HCT116 (cell line): Measurements from ENCODE around the gene WSCD1. TPM values are rescaled to one million over a fixed set of nuclear protein-coding genes. Genes with fewer than 3 reads are reported as not detected.

ENCODE experiments used
- ATAC-seq: fragments of 200-7000 bp; cut with Tn5 transposase; 2 replicates; pipeline ENCODE4 v1.9.1; 2020; ENCODE audit warnings: mild to moderate bottlenecking, moderate library complexity
- BruUV-seq: library from RNA; stranded (reverse); fragments of 400-500 nt; replicated peaks from 2 replicates; lab custom pipeline; 2021; lab: Mats Ljungman, UMichigan
- CTCF ChIA-PET: fragments of 300-600 bp; sonication (Branson Sonifier 250); formaldehyde crosslinking; loops from one replicate; lab custom pipeline; 2021; ENCODE audit warnings: antibody characterized with exemption; lab: Charles Lee
- POLR2A ChIA-PET: fragments of 300-600, 350-600 bp; sonication (Branson Sonifier 250); formaldehyde crosslinking; loops from one replicate; lab custom pipeline; 2021; ENCODE audit warnings: antibody characterized with exemption; lab: Charles Lee
- RAD21 ChIA-PET, 2 experiments: fragments of 300-600 bp; sonication (Branson Sonifier 250); formaldehyde crosslinking; loops; one replicate each; lab custom pipeline; 2023; ENCODE audit warnings: low total read pairs in 2 of 2; ENCODE audit not compliant: uncharacterized antibody in 2 of 2, unreplicated experiment in 2 of 2, low non-redundant PET in 1 of 2; lab: Charles Lee
- DNase-seq: peaks from one replicate; pipeline ENCODE4 v3.0.0-alpha.2; 2010; ENCODE audit warnings: low read depth, low spot score
- H2AFZ ChIP-seq: fragments of 200-600 bp; shearing (Covaris generic), sonication (generic); 2 replicates; pipeline ENCODE4 v1.6.1; 2017; ENCODE audit warnings: low read depth, mixed run types, mixed read lengths, antibody characterized with exemption, low read length; ENCODE audit not compliant: poor library complexity, severe bottlenecking
- H3K27ac ChIP-seq: 2 replicates; pipeline ENCODE4 v1.5.1; 2012; ENCODE audit warnings: low read depth, low read length
- H3K27me3 ChIP-seq: fragments of 200-600 bp; sonication (generic); 2 replicates; pipeline ENCODE4 v1.6.1; 2016; ENCODE audit warnings: mixed run types, low read length, mixed read lengths; ENCODE audit not compliant: insufficient read depth
- H3K36me3 ChIP-seq, 2 experiments: fragments of 200-500 bp in 1 of 2; fragments of 200-600 bp in 1 of 2; sonication (Bioruptor generic) in 1 of 2; sonication (generic) in 1 of 2; 2 replicates each; pipeline versions ENCODE4 v1.5.1 to v1.6.1; 2014 to 2016; ENCODE audit warnings: low read length in 2 of 2, inconsistent platforms in 1 of 2, mixed read lengths in 1 of 2, mixed run types in 1 of 2; ENCODE audit not compliant: insufficient read depth in 2 of 2, control insufficient read depth in 1 of 2
- H3K4me1 ChIP-seq, 2 experiments: fragments of 200-600 bp in 1 of 2; sonication (generic) in 1 of 2; 2 replicates each; pipeline versions ENCODE4 v1.5.1 to v1.6.1; 2012 to 2017; ENCODE audit warnings: low read length in 2 of 2, inconsistent platforms in 1 of 2, mild to moderate bottlenecking in 1 of 2, mixed read lengths in 1 of 2, mixed run types in 1 of 2, moderate library complexity in 1 of 2; ENCODE audit not compliant: insufficient read depth in 2 of 2, control insufficient read depth in 1 of 2
- H3K4me2 ChIP-seq: fragments of 200-600 bp; sonication (generic); 2 replicates; pipeline ENCODE4 v1.6.1; 2017; ENCODE audit warnings: mixed run types, low read length, mixed read lengths
- H3K4me3 ChIP-seq, 2 experiments: fragments of 200-600 bp in 1 of 2; sonication (generic) in 1 of 2; replicated peaks in 1 of 2; 2 replicates each; pipeline ENCODE4 v1.5.1; 2011 to 2016; ENCODE audit warnings: low read length in 2 of 2, control low read depth in 1 of 2, low read depth in 1 of 2, mild to moderate bottlenecking in 1 of 2, mixed read lengths in 1 of 2, mixed run types in 1 of 2
- H3K79me2 ChIP-seq: fragments of 200-600 bp; sonication (generic); 2 replicates; pipeline ENCODE4 v1.6.1; 2017; ENCODE audit warnings: mild to moderate bottlenecking, mixed run types, low read length, moderate library complexity, mixed read lengths; ENCODE audit not compliant: insufficient read depth
- H3K9ac ChIP-seq: fragments of 200-600 bp; sonication (generic); 2 replicates; pipeline ENCODE4 v1.6.1; 2016; ENCODE audit warnings: low read length, mixed read lengths
- H3K9me2 ChIP-seq: fragments of 200-600 bp; sonication (generic), shearing (Covaris generic); 2 replicates; pipeline ENCODE4 v1.6.1; 2017; ENCODE audit warnings: mixed run types, mild to moderate bottlenecking, moderate library complexity; ENCODE audit not compliant: insufficient read depth
- H3K9me3 ChIP-seq, 2 experiments: fragments of 200-500 bp in 1 of 2; fragments of 200-600 bp in 1 of 2; sonication (Bioruptor generic) in 1 of 2; sonication (generic) in 1 of 2; 2 replicates each; pipeline ENCODE4 v1.6.1; 2014 to 2017; ENCODE audit warnings: low read length in 2 of 2, mixed read lengths in 2 of 2, inconsistent platforms in 1 of 2, low read depth in 1 of 2, mild to moderate bottlenecking in 1 of 2, mixed run types in 1 of 2, moderate library complexity in 1 of 2; ENCODE audit not compliant: control insufficient read depth in 1 of 2, insufficient read depth in 1 of 2
- H4K20me1 ChIP-seq: fragments of 200-600 bp; sonication (generic), shearing (Covaris generic); 2 replicates; pipeline ENCODE4 v1.6.1; 2017; ENCODE audit warnings: mixed run types, mild to moderate bottlenecking, moderate library complexity; ENCODE audit not compliant: insufficient read depth
- CBX3 ChIP-seq: IDR thresholded peaks from 2 replicates; pipeline ENCODE4 v1.6.1; 2012; ENCODE audit warnings: low read depth
- CEBPB ChIP-seq: IDR thresholded peaks from 2 replicates; pipeline ENCODE4 v1.6.1; 2012; ENCODE audit warnings: low read depth
- CTCF ChIP-seq, 3 experiments: fragments of 200-600 bp in 1 of 3; sonication (generic) in 1 of 3; IDR thresholded peaks in 2 of 3; conservative IDR thresholded peaks in 1 of 3; 2 replicates each; pipeline ENCODE4 v1.5.1; 2012 to 2017; ENCODE audit warnings: low read depth in 2 of 3, low read length in 2 of 3, antibody characterized with exemption in 1 of 3, borderline replicate concordance in 1 of 3, control low read depth in 1 of 3, mild to moderate bottlenecking in 1 of 3, mixed read lengths in 1 of 3, mixed run types in 1 of 3, moderate library complexity in 1 of 3; ENCODE audit not compliant: insufficient read depth in 1 of 3
- ELF1 ChIP-seq: IDR thresholded peaks from 2 replicates; pipeline ENCODE4 v1.6.1; 2012; ENCODE audit warnings: low read depth, borderline replicate concordance
- EZH2 ChIP-seq: fragments of 200-600 bp; sonication (generic); IDR thresholded peaks from 2 replicates; pipeline ENCODE4 v1.6.1; 2017; ENCODE audit warnings: antibody characterized with exemption, mixed run types
- EZH2phosphoT487 ChIP-seq: fragments of 200-600 bp; IDR thresholded peaks from 2 replicates; pipeline ENCODE4 v1.6.1; 2018; ENCODE audit warnings: antibody characterized with exemption, borderline replicate concordance
- FOSL1 ChIP-seq: IDR thresholded peaks from 2 replicates; pipeline ENCODE4 v1.6.1; 2012; ENCODE audit warnings: low read depth
- JUND ChIP-seq: IDR thresholded peaks from 2 replicates; pipeline ENCODE4 v1.6.1; 2012
- POLR2A ChIP-seq: IDR thresholded peaks from 2 replicates; pipeline ENCODE4 v1.7.0; 2011; ENCODE audit warnings: borderline replicate concordance; ENCODE audit not compliant: insufficient read depth, insufficient read length; ENCODE audit errors: extremely low read depth
- POLR2AphosphoS5 ChIP-seq: IDR thresholded peaks from 2 replicates; pipeline ENCODE4 v1.6.1; 2011; ENCODE audit warnings: mild to moderate bottlenecking, low read depth, low read length, moderate library complexity
- RAD21 ChIP-seq: IDR thresholded peaks from 2 replicates; pipeline ENCODE4 v1.6.1; 2012; ENCODE audit warnings: low read depth, mild to moderate bottlenecking
- REST ChIP-seq: IDR thresholded peaks from 2 replicates; pipeline ENCODE4 v1.6.1; 2012; ENCODE audit warnings: low read depth
- SIN3A ChIP-seq: IDR thresholded peaks from 2 replicates; pipeline ENCODE4 v1.6.1; 2012; ENCODE audit warnings: low read depth
- TCF7L2 ChIP-seq: IDR thresholded peaks from 2 replicates; pipeline ENCODE4 v1.7.0; 2011; ENCODE audit warnings: borderline replicate concordance, inconsistent platforms; ENCODE audit not compliant: insufficient read depth, insufficient read length; ENCODE audit errors: extremely low read depth
- YY1 ChIP-seq: IDR thresholded peaks from 2 replicates; pipeline ENCODE4 v1.6.1; 2011; ENCODE audit warnings: low read length, low read depth, moderate library complexity, mild to moderate bottlenecking; ENCODE audit not compliant: insufficient replicate concordance; ENCODE audit errors: extremely low read depth
- ZBTB33 ChIP-seq: IDR thresholded peaks from 2 replicates; pipeline ENCODE4 v1.6.1; 2011; ENCODE audit warnings: mild to moderate bottlenecking, low read length, moderate library complexity; ENCODE audit not compliant: insufficient replicate concordance; ENCODE audit errors: extremely low read depth
- ZFX ChIP-seq: fragments of 450-650 bp; IDR thresholded peaks from 2 replicates; pipeline ENCODE4 v1.6.1; 2017
- ZNF274 ChIP-seq: fragments of 200-500 bp; sonication (Bioruptor generic); IDR thresholded peaks from 2 replicates; pipeline ENCODE4 v1.6.1; 2014; ENCODE audit warnings: mild to moderate bottlenecking, low read depth, low read length, inconsistent platforms
- intact Hi-C: fragments of 100-400 bp; cut with micrococcal nuclease; formaldehyde crosslinking; loops from 2 replicates; pipeline ENCODE4 v1.10.0; 2022
- total RNA-seq: library from RNA; stranded (reverse); gene quantifications from one replicate; pipeline ENCODE4 v1.2.1, GENCODE V29; 2021; ENCODE audit not compliant: unreplicated experiment

Gene WSCD1
- total RNA-seq, 1 experiment from 2014 or later = 0.15 TPM

GRCh38 chr17:6165806-6166205 lies 95.6 kb downstream of the WSCD1 start:
- no peak for TF ChIP-seq YY1
- no peak for TF ChIP-seq CBX3
- TF ChIP-seq POLR2A = no peak
- no peak for TF ChIP-seq ELF1
- TF ChIP-seq POLR2AphosphoS5 = no peak
- no peak for TF ChIP-seq ZBTB33
- no peak for TF ChIP-seq FOSL1
- TF ChIP-seq TCF7L2 = no peak
- no peak for TF ChIP-seq SIN3A
- TF ChIP-seq ZNF274 = no peak
- no peak for TF ChIP-seq REST
- no peak for TF ChIP-seq RAD21
- no peak for TF ChIP-seq EZH2
- TF ChIP-seq ZFX = no peak
- no peak for TF ChIP-seq EZH2phosphoT487
- TF ChIP-seq CEBPB = no peak
- TF ChIP-seq CTCF (IDR thresholded peaks at IDR 0.05 in 2 of 3, conservative IDR thresholded peaks at IDR 0.05 in 1 of 3; ENCODE audit: borderline replicate concordance in 1 of 3, insufficient read depth in 1 of 3, low read depth in 2 of 3, low read length in 2 of 3) = no peak
- TF ChIP-seq JUND = no peak
- TF ChIP-seq, all 23 proteins: peak for 0
- Histone ChIP-seq H3K36me3 (no peaks in the 10 kb centered on the region), H3K79me2 (no peaks in the 10 kb centered on the region), H3K4me3 (no peak overlapping the region), H3K4me2 (no peak overlapping the region), H3K27me3 (peaks cover 31% of the 10 kb centered on the region), H4K20me1 (no peaks in the 10 kb centered on the region), H3K9ac (no peak overlapping the region), H3K4me1 (no peaks in the 10 kb centered on the region), H3K9me2 (no peaks in the 10 kb centered on the region), H3K27ac (no peak overlapping the region), H3K9me3 (no peaks in the 10 kb centered on the region), H2AFZ (no peak overlapping the region)
- POLR2A ChIA-PET = no interaction called here
- CTCF ChIA-PET = no interaction called here
- ATAC-seq (no peak), DNase-seq (no peak)
- RAD21 ChIA-PET = no interaction called here
- intact Hi-C loops = no loop called here
- BruUV-seq = no TSS peak
